AG09319 (cell line): ENCODE data around the gene IRF2.
"Not testable (repeated sequence)": the region's sequence is repeated elsewhere in the genome, so short reads cannot be mapped to it uniquely, and the experiment has no call there.

Source experiments
- DNase-seq: peaks from one replicate; pipeline ENCODE4 v3.0.0-alpha.2; 2010; ENCODE audit warnings: low read depth; ENCODE audit errors: extremely low read depth
- CTCF ChIP-seq: IDR thresholded peaks from 2 replicates; pipeline ENCODE4 v1.5.1; 2011; ENCODE audit warnings: low read depth, mild to moderate bottlenecking, inconsistent platforms, low read length, moderate library complexity

Gene IRF2

DNA sequence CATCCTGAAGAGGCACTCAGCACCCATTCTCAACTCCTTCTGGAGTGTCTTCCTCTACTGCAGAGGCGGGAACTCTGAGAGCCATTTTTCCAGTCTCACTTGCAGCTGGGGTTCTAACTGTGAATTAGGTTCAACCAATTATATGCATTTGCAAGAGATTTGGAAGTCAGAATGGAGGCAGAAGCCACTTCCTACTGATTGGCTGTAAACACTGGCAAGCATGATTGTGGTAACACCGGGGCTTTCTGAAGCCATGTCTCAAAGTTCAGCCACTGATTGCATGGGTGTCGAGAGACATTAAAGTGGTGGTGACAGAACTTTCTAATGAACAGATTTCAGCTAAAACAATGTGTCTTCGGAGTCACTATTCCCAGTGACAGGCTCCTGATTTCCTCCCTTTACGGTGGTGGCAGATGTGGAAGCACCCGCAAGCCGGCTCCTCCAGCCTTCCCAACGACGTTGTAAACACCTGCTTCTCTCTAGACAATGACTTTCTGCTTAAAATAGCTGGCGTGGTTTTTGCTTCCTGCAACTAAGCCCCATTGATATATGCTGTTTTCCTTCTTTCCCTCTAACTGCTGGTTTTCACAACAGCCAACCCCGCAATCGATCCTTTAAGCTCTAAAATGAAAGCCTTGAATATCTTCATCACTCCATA lies 92.0 kb downstream of the IRF2 start:
- no peak for DNase-seq
- no peak for TF ChIP-seq CTCF

DNA sequence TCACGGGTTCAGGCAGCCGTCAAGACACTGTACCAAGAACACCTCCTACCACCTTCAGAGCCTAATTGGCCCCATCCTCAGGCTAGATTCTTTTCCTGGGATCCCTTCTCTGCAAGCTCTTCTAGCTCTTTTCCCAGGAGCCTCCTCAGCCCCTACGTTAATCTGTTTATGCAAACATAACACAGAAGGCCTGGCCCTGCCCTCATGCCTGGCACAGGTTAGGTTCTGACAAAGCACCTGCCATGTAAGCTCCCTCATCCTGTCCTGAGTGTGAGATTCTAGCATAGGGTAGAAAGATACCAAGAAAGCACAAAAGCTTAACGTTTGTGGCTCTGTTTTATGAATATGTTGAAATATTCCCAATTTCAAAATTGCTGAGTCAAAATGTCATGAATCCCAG lies 93.6 kb downstream of the IRF2 start:
- DNase-seq, result no peak
- no peak for TF ChIP-seq CTCF

DNA sequence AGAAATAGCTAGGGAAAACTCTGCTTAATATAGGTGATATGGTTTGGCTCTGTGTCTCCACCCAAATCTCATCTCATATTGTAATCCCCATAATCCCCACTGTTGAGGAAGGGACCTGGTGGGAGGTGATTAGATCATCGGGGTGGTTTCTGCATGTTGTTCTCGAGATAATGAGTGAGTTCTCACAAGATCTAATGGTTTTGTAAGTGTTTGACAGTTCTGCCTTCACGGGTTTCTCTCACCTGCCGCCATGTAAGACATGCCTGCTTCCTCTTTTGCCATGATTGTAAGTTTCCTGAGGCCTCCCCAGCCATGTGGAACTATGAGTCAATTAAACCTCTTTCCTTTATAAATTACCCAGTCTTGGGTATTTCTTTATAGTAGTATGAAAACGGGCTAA lies 94.1 kb downstream of the IRF2 start:
- DNase-seq, result not testable (repeated sequence)

- DNase-seq, result no peak
- no peak for TF ChIP-seq CTCF
Measured at GRCh38 chr4:184376923-184377322, 97.4 kb downstream of the IRF2 start.

DNA sequence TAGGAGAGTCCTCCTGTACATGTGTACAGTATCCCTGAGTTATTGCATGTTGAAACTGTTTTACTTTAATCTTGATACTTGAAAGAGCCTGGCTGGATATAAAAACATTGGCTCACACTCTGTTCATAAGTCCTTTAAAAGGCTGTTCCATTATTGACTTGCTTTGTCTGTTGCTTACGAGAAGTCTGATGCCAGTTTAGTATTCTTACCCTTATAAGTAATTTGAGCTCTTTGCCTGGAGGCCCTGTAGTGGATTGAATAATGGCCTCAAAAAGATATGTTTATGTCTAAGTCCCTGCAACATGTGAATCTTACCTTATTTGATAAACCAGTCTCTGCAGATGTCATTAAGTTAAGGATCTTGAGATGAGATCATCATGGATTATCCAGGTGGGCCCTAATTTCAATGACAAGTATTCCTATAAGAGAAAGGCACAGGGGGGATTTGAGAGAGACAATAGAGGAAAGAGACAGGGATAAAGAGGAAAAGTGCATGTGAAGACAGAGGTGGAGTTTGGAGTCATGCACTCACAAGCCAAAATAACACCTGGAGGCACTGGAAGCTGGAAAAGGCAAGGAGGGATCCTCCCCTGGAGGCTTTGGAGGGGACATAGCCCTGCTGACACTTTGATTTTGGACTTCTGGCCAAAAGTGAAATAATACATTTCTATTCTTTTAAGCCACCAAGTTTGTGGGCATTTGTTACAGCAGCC lies 98.1 kb downstream of the IRF2 start:
- no peak for TF ChIP-seq CTCF
- DNase-seq, result no peak

DNA sequence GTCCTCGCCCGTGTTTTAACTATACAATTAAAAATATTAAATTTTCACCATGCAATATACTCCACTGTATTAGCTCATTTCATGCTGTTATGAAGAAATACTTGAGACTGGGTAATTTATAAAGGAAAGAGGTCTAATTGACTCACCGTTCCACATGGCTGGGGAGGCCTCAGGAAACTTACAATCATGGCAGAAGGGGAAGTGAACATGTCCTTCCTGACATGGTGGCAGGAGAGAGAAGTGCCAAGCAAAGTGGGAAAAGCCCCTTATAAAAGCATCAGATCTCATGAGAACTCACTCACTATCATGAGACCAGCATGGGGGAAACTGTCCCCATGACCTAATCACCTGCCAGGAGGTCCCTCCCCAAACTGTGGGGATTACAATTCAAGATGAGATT lies 98.7 kb downstream of the IRF2 start:
- not testable (repeated sequence) for DNase-seq

- TF ChIP-seq CTCF, result no peak
- no peak for DNase-seq
Measured at GRCh38 chr4:184375027-184375426, 99.3 kb downstream of the IRF2 start.

DNA sequence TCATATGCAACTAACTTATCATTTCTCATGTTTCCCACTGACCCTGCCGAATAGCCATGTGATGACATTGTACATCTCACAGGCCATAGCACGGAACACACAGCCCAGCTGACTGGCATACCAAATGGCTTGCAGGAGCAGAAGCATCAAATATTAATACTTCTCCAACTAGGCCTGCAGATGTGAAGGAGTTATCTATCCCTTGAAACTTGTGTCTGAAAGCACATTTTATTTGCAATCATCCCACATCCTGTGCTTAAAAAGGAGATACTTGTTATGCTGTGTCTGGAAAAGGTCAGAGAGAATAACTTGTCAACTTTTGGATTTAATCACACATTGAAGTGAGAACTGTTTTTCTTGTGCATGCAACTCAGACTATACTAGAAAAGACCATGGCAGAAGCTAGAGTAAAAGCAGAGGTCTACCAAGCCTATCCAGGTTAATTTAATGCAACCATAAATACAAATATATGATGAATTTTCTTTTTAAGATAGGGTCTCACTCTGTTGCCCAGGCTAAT lies 100.4 kb downstream of the IRF2 start:
- TF ChIP-seq CTCF, result no peak
- DNase-seq, result no peak
